NCI-H1417 (cell line): ENCODE data around the gene UBE4B.
"Not testable (repeated sequence)": the region's sequence is repeated elsewhere in the genome, so short reads cannot be mapped to it uniquely, and the experiment has no call there.

ENCODE experiments used
- DNase-seq, 3 experiments: peaks; one replicate each; lab custom pipeline; 2025; lab: John Stamatoyannopoulos, UW

UBE4B gene

DNA sequence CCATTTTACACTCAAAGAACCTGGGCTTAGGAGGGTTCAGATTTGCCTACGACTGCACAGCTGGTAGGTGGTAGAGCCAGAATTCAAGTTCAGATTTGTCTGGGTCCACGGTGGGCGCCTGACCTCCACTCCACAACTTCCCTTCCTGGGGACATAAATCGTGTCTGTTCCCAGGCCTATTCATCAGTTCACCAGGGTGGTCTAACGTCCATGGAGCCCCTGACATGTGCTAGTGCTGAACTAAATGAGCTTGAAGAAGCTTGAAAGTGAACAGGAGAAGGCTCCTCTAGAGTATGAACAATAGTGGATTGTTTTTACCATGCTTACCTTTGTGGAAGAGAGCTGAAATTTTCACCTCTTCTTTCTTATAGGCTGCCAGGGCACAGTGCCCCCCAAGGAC is 145.1 kb downstream of the UBE4B start:
- no peak for DNase-seq

DNA sequence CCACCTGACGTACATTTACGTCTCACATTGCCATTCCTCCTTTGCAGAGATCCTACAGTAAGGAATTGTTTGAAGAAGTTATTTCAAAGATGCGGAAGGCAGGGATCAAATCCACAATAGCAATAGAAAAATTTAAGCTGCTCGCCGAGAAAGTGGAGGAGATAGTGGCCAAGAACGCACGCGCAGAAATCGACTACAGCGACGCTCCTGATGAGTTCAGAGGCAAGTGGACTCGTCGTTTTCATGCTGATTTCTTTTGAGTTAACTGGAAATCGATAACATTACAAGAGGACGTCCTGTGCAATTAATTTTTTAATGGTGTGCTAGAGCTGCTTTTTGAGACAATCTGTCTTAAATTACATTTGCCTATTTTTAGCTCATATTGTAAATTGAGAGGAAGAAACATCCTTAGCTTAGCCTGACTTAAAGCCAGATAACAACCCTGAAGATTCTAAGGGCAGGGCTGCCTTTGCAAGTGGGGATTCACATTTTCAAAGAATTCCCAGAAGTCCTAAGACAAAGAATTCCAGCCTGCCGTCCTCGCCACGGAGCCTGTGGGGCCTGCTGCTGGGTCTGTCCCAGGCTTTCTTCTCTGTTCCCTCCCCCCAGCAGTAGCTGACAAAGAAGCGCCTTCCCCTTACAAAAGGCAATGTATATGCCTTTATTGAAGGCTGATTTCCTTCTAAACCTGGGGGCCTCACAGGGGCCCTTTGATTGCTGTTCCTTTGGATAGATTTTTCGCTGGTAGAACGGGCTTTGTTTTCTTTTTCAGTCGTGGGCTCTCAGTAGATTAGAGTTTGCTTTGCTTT is 146.0 kb downstream of the UBE4B start:
- DNase-seq, result no peak

DNA sequence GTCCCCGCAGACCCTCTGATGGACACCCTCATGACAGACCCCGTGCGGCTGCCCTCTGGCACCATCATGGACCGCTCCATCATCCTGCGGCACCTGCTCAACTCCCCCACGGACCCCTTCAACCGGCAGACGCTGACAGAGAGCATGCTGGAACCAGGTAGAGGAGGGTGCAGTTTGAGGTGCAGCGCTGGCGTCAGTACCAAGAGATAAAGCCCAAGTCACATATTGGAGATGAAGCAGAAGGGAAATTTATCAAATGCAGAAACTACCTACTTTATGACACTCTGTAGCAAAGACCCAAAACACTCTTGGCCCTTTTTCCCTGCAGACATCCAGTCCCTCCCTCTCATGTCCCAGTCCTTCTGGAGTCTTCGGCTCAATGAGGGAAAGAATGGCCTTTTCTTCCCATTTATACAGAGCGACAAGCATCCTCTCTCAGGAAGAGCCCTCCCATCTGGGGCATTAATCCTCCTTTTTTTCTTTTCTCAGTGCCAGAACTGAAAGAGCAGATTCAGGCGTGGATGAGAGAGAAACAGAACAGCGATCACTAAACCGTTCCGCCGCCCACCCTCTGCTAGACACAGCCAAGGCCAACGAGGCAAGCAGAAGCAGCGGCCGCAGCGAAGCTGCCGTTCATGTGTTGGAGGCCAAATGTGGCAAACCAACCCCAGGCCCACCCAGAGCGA is 146.8 kb downstream of the UBE4B start:
- DNase-seq, result no peak

DNA sequence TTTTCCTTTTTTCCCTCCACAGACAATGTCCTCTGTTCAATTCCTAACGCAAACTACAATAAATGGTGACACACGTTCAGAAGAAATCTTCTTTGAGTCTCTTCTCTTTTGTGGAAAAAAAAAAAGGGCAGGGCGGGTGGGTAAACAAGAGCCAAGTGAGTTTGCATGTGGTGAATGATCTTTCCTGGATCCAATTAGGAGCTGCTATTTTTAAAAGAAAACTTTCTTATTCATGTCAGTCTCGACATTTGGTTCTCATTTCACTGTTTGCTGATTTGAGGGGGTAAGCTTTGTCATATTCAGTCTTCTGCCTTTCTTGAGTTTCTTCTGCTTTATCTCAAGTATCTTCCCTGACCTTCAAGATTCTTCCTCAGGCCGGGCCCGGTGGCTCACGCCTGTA is 148.4 kb downstream of the UBE4B start:
- DNase-seq, result no peak

DNA sequence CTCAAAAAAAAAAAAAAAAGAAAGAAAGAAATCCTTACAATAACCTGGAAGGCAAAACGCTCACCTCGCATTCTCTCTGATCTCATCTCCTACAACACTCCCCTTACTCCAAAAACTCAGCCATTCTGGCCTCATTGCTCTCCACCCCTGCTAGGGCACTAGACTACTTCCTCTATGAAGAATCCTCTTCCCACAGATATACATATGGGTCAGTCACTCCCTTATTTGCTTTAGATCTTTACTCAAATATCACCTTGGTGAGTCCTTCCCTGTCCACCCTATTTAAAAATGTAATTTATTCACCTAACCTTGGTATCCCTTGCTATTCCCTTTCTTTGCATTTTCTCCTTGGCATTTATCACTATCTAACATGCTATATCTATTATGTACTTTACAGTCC is 153.0 kb downstream of the UBE4B start:
- no peak for DNase-seq

DNA sequence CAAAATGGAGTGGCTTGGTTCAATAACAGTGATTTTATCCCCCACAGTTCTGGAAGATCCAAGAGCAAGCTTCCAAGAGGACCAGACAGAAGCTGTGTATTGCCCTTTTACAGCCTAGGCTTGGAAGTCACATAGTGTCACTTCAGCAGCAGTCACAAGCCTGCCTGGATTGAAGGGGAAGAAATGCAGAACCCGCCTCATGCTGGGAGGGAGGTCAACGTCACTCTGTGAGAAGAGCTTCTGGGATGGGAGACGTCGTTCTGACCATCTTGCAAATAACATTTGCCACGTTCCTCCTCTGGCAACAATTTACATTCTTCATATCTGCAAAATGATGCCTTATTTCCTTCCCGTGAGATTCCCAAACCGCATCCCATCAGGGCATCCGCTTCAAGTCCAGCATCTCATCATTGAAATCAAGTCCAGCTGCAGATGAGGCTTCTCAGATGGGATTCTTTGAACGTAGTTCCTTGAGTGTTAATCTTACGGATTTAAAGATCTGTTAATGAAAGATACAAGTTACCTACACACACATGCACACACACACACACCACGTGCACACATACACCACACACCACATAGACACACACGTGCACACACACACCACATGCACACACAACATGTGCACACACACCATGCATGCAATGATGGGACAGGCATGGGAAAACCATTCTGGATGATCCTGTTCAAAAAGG is 153.7 kb downstream of the UBE4B start:
- no peak for DNase-seq

DNA sequence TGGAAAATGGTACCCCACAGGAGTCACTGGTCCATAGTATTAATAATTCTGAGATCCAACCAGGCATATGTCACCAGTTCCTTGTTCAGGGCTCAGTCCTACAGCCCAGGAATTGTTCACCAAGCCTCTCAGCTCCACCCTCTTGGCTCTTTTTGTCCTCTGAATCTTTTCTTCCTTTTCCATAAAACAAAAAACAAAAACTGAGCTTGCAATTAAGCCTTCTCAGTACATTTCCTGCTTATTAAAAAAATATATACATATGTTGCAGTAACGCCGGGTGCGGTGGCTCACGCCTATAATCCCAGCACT is 154.2 kb downstream of the UBE4B start:
- DNase-seq, result no peak

DNA sequence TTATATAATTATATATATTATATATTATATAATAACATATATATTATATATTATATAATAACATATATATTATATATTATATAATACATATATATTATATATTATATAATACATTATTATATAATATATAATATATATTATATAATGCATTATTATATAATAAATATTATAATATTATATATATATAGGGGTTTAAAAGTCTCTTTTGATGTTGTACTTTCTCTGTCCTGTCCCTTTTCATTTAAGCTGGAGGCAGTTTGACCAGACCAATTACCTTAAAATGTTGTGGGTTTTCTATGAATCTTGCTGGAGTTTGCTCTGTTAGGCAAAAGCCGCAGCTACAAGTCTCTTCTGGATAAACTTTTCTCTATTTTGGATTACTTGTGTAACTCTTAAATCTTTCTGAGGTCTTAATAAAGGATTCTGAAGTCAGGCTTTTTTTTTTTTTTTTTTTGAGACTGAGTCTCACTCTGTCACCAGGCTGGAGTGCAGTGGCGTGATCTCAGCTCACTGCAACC is 155.4 kb downstream of the UBE4B start:
- DNase-seq, result peak in 1 of 3 experiments; percentile 43

DNA sequence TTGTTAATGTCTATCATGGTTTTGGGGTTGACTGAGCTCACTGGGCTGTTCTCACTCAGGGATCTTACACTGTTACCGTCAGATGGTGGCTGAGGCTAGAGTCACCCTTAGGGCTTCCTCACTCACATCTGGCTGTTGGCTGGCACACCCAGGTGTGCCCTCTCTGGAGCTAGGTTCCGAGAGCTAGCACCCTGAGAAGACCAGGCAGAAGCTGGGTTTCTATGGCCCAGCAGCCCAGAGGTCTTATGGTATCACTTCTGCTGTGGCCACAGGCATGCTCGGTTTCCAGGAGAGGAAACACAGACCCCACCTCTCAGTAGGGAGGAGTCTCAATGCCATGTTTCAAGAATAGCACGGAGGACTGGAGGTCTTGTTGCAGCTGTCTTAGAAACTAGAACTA is 156.9 kb downstream of the UBE4B start:
- no peak for DNase-seq

DNA sequence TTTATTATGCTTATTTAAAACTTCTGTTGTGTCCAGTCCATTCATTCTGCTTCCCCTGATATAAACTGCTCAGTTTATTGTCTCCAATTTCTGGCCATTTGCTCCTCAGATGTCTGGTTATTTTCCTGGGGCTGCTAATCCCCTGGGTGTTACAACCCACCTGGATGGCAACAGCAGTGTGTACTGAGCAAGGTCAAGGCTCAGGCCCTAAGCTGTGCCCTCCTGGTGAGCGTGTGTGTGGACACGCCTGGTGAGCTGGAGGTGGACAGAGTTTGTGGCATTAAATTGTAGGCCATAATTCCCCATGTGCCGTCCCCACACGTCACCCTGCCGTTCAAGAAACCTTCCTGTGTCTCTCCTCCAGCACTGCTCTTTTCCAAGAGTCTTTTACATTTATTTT is 159.5 kb downstream of the UBE4B start:
- DNase-seq, result no peak

DNA sequence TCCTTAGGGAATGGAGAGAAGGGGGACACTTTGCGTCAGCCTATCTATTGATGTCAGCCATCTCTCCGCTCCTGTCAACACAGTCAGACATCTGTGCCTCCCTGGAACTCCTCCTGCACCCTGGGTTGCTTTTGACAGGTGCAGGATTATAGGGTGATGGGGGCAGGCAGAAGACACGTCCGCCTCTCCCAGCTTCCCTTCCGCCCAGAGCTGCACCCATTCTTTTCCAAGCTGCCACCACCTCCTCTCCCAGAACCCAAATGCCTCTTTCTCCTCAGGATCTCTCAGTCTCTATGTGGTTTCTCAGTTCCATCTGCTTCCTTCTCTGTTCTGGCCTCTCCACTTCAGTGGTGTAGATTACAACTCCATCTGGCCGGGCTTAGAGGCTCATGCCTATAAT is 160.5 kb downstream of the UBE4B start:
- DNase-seq, result no peak

DNA sequence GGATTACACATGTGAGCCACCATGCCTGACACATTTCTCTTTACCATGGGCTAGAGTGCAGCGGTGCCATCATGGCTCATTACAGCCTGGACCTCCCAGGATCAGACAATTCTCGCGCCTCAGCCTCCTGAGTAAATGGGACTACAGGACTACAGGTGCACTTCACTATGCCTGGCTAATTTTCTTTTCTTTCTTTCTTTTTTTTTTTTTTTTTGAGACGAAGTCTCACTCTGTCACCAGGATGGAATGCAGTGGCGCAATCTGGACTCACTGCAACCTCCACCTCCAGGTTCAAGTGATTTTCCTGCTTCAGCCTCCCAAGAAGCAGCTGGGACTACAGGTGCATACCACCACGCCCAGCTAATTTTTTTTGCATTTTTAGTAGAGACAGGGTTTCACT is 162.8 kb downstream of the UBE4B start:
- no peak for DNase-seq

DNA sequence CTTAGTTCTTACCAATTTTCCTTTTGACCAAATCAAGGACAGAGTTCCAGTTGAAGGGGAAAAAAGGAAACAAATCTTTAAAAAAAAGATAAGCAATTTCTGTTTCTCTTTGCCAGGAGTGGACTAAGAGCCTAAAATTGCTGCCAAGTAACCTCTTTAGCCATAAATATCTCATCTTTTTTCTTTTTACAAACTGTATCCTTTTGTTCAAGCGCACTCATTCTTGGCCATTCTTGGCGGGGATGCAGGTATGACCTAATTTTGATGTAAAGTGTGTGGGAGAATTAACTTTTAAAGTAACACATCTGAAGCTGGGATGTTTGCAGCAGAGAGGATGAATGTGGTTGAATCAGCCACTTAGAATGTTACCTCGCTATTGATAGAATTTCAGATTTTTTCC is 164.2 kb downstream of the UBE4B start:
- DNase-seq, result no peak

DNA sequence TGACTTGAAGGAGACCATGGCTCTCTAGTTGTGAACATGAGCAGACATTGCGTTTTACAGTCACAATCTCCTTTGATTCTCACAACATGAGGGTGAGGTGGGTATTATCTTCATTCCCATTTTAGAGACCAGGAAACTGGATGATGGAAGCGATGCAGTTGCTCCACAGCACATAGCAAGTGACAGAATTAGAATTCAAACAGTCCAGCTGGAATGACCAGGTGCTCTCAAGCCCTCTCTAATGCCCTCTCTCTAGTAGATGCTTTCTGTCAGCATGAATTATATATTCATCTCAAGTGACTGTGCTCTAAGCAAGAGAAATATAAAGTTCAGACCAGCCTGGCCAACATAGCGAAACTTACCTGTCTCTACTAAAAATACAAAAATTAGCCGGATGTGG is 167.9 kb downstream of the UBE4B start:
- DNase-seq, result no peak

DNA sequence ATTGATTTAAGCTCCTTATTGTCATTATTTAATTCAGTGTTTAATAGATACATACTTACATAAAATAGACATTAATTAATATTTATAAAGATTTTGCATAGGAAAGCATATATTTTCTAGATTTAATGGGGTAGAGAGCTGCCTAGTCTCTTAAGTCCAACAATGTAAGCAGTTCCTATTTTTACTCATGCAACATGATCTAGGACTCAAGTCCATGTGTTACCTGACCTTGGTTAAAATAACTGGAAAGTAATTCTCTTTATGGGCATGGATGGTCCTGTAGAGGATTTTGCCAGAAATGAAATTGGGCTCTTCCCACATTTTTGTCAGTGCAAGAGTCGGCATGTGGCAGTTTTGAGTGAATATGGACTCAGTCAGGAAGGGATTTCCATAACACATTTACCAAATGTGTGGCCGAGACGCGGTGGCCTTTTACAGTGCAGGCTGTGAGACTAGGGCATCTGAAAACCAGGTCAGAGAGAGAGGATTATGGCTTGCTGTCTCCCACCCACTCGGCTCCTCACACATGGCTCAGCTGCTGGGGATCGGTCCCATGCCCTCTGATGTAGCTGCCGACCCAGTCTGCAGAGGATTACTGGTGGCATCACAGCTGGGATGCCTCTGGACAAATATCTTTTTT is 171.4 kb downstream of the UBE4B start:
- no peak for DNase-seq

DNA sequence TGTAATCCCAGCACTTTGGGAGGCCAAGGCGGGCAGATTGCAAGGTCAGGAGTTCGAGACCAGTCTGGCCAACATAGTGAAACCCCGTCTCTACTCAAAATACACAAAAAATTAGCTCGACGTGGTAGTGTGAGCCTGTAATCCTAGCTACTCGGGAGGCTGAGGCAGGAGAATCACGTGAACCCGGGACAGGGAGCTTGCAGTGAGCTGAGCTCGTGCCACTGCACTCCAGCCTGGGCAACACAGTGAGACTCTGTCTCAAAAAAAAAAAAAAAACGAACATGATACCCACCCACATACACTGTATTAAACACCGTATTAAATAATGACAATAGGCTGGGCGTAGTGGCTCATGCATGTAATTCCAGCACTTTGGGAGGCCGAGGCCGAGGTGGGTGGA is 172.4 kb downstream of the UBE4B start:
- not testable (repeated sequence) for DNase-seq

DNA sequence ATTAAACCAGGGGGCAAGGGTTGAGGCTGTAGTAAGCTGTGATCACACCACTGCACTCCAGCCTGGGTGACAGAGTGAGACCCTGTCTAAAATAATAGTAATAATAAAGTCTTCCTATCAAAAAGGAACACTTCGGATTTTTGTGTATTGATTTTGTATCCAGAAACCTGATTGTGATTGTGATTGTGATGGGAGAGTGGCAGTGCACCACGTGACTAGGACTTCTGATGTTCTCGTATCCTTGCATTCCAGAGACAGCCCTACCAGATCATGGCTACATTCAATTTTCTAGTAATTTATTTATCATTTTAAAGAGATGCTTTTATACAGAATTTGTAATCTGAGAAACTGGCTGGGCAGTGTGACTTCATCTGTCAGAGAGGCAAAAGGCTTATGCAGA is 175.1 kb downstream of the UBE4B start:
- no peak for DNase-seq

DNA sequence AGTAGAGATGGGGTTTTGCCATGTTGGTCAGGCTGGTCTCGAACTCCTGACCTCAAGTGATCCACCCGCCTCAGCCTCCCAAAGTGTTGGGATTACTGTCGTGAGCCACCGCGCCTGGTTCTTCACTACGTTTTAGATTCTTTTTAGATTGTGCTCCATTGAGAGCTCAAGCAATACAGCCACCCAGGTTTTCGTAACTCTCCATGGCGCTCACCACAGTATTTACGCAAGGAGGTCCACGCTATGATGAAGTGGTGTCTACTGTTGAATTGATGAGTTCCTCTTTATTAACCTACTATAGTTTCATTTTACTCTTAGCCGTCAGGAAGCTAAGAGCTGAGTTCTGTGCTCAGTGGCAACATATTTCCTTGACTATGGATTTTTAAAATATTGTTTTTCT is 175.8 kb downstream of the UBE4B start:
- no peak for DNase-seq

DNA sequence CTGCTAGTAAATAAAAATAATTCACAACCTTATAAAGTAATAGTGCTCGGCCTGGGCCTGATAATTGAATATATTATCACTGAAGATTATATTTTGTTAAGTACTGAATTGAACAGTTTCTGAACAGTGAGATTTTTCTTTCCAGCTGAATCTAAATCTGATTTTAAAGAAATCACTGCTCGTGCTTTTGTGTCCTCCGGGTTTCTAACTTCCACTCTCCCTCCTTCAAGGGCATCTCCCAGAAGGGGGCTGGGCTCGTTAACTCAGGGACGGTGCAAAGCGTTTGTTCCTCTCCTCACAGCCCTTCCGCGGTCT is 176.8 kb downstream of the UBE4B start:
- DNase-seq, result no peak

DNA sequence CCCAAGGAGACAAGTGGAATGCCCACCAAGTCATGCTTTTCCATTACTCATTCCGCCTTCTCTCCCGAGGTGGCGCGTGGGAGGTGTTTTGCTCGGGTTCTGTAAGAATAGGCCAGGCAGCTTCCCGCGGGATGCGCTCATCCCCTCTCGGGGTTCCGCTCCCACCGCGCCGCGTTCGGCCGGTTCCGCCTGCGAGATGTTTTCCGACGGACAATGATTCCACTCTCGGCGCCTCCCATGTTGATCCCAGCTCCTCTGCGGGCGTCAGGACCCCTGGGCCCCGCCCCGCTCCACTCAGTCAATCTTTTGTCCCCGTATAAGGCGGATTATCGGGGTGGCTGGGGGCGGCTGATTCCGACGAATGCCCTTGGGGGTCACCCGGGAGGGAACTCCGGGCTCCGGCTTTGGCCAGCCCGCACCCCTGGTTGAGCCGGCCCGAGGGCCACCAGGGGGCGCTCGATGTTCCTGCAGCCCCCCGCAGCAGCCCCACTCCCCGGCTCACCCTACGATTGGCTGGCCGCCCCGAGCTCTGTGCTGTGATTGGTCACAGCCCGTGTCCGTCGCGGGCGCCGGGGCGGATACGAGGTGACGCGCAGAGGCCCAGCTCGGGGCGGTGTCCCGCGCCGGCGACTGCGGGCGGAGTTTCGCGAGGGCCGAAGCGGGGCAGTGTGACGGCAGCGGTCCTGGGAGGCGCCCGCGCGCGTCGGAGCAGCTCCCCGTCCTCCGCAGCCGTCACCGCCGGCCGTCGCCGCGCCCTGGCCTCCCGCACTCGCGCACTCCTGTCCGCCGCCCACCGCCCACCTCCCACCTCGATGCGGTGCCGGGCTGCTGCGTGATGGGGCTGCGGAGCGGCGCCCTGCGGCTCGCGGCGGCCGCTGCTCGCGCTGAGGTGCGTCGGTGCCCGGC is 177.4 kb downstream of the UBE4B start, which contains the start of gene KIF1B:
KIF1B (plus strand) TSS at position 666 of the 906 bp plus-strand sequence. CDS start 21,759 bp downstream, outside the sequence.
- DNase-seq, result peak; percentile 97 to 98 (median 97)
